VCaP (cell line): ENCODE data around the gene NFIB.

Source experiments
- H3K27ac ChIP-seq: fragments of 450-650 bp; 2 replicates; pipeline ENCODE4 v1.5.1; 2017
- TF ChIP-seq, protein P1 (sequence below): fragments of 450-650 bp; conservative IDR thresholded peaks from 2 replicates; pipeline ENCODE4 v1.5.1; 2017; ENCODE audit warnings: mild to moderate bottlenecking, moderate library complexity

Gene NFIB

GRCh38 chr9:14311956-14312685 is 1.8 kb downstream of the NFIB start:
- TF ChIP-seq, protein P1, sequence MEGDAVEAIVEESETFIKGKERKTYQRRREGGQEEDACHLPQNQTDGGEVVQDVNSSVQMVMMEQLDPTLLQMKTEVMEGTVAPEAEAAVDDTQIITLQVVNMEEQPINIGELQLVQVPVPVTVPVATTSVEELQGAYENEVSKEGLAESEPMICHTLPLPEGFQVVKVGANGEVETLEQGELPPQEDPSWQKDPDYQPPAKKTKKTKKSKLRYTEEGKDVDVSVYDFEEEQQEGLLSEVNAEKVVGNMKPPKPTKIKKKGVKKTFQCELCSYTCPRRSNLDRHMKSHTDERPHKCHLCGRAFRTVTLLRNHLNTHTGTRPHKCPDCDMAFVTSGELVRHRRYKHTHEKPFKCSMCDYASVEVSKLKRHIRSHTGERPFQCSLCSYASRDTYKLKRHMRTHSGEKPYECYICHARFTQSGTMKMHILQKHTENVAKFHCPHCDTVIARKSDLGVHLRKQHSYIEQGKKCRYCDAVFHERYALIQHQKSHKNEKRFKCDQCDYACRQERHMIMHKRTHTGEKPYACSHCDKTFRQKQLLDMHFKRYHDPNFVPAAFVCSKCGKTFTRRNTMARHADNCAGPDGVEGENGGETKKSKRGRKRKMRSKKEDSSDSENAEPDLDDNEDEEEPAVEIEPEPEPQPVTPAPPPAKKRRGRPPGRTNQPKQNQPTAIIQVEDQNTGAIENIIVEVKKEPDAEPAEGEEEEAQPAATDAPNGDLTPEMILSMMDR: no peak

DNA sequence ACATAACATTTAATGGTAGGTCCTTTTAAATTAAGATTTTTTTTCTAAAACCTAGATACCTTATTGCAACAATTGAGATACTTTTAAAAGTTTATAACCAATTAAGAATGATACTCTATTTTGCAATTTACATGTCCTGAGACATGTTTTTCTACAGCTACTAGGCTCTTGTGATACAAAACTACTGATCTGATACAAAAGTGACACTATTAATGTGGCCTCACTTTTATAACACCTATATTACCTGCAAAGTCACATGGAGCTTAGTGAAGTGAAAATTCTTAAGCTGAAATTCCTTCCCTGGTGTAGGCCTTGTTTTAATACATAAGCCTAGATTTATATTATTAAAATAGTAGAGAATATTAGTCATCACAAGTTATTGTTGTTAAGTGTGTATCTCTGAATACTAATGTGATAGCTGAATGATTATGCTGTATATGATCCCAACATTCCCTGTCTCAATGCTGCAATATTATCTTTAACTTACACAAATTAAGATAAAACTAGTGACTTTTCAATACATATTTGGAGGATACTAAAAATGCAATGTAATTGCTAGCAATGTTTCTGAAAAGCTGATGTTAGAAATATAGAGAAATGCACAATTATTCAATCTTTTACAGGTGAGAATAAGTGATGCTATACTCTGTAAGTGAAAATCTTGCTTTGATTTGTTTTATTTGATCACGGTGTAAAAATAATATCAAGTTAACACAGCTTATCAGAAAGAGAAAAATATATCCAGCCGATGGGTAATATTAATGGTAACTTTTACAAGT is 2.6 kb downstream of the NFIB start:
- peak overlapping the region; percentile 100 for H3K27ac ChIP-seq
- TF ChIP-seq, protein P1: no peak

More at GRCh38 chr9:14311956-14312685, 1.8 kb downstream of the NFIB start:
- H3K27ac ChIP-seq: peak overlapping the region; percentile 100

GRCh38 chr9:14310311-14310710 is 3.6 kb downstream of the NFIB start:
- TF ChIP-seq, protein P1: no peak
- peak overlapping the region; percentile 100 for H3K27ac ChIP-seq

- TF ChIP-seq, protein P1: no peak
- H3K27ac ChIP-seq: peak overlapping the region; percentile 100
These were observed 4.5 kb downstream of the NFIB start for GRCh38 chr9:14309403-14309802.

- peak overlapping the region; percentile 100 for H3K27ac ChIP-seq
These were observed 5.1 kb downstream of the NFIB start for GRCh38 chr9:14308853-14309145.

DNA sequence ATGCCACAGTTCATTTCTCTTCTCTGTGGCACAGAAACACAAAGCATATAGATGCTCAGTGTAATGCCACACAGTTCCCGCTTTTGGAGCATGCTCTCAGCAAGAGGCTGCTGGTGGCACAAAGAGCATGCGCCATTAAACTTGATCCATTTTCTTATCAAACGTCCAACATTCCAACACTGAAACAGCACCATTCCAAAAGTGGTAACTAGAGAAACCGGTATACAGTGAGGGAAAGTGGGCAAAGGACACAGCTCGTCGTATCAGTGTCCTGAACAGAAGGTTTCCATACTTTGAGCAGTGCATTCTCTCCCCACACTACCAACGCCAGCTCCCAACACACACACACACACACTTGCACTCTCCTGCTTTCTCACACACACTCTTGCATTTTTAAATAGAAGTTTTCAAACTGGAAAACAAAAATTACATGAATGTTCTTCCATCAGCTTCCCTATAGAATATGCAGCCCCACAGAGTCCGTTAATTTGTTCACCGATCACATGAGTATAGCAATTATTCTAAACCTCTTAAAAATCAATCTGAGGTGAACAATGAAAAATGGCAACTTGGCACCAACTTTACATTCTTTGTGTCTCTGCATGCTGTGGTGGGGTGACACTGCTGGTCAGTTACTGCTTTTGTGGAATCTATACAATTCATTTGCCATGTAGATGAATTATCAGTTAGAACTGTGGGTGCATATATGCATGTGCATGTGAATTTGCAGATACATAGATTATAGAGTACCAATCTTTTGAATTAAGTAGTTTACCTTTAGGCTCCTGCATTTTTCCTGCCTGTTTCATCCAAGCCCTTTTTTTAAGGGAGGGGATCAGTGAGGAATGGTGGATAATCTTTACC is 5.7 kb downstream of the NFIB start:
- TF ChIP-seq, protein P1: no peak
- peak overlapping the region; percentile 100 for H3K27ac ChIP-seq

More at GRCh38 chr9:14308853-14309145, 5.1 kb downstream of the NFIB start:
- TF ChIP-seq, protein P1: no peak
